ENCODE measurements around the gene MYBPHL.

DNA sequence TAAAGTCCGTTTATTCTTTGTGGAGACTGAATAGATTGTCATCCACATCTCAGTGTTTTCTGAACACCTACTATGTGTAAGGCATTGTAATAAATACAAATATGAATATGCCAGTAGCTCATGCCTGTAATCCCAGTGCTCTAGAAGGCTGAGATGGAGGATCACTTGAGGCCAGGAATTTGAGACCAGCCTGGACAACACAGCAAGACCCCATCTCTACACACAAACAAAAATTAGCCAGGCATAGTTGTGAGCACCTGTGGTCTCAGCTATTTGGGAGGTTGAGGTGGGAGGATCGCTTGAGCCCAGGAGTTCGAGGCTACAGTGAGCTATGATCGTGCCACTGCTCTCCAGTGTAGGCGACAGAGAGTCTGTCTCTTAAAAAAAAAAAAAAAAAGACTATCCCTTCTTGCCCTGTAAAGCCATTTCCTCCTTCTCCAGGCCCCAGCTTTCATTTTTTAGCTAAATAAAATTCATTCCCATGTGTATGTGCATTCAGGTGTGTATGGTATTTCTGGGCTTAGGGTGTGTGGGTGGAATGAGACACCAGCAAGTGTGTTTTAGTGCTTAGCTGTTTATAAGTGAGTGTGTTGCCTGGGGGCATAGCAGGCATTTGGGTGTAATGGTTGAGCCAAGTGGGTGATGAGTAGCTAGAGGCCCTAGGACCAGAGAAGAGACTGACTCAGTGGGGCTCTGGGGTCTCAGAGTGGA lies 49.7 kb downstream of the MYBPHL start:
- TF ChIP-seq POLR2A (IDR thresholded peaks at IDR 0.05; ENCODE audit: low read depth, low read length) (no peak), POLR2AphosphoS5 (IDR thresholded peaks at IDR 0.05; ENCODE audit: low read depth, low read length) (no peak)

Data from GM12892 (cell line).